ENCODE results near the gene MRPL40.

The MRPL40 gene

DNA sequence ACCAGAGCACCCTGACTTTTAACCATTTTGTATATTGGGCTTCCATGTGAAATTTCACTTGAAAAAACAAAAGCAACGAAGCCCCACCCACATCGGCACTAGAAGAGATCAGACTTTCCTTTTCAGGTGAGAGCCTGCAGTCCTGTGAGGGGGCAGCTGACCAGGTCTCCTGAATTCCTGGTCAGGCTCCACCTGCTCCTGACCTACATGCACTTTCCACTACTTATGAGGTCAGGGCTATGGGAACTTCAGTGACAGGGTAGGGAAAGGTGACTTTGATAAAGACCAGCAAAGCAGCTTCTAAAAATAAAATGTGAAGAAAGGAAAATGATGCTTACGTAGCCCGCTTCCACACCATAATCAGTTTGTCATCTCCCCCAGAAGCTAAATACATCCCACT lies 25.5 kb upstream of the MRPL40 start:
- Histone ChIP-seq H3K4me1 (ENCODE audit: control insufficient read depth, insufficient read depth, low read length, unreplicated experiment) (no peaks in the 10 kb centered on the region), H3K27me3 (ENCODE audit: insufficient read depth, low read length) (no peaks in the 10 kb centered on the region), H3K27ac (ENCODE audit: low read depth, low read length) (no peak overlapping the region), H2AFZ (ENCODE audit: low read length, unreplicated experiment) (no peak overlapping the region), H3K36me3 (ENCODE audit: insufficient read depth, low read length) (no peaks in the 10 kb centered on the region), H3K79me2 (ENCODE audit: control insufficient read depth, insufficient read depth, low read length, unreplicated experiment) (peaks cover 6% of the 10 kb centered on the region), H3K4me3 (ENCODE audit: low read depth, low read length) (no peak overlapping the region)

DNA sequence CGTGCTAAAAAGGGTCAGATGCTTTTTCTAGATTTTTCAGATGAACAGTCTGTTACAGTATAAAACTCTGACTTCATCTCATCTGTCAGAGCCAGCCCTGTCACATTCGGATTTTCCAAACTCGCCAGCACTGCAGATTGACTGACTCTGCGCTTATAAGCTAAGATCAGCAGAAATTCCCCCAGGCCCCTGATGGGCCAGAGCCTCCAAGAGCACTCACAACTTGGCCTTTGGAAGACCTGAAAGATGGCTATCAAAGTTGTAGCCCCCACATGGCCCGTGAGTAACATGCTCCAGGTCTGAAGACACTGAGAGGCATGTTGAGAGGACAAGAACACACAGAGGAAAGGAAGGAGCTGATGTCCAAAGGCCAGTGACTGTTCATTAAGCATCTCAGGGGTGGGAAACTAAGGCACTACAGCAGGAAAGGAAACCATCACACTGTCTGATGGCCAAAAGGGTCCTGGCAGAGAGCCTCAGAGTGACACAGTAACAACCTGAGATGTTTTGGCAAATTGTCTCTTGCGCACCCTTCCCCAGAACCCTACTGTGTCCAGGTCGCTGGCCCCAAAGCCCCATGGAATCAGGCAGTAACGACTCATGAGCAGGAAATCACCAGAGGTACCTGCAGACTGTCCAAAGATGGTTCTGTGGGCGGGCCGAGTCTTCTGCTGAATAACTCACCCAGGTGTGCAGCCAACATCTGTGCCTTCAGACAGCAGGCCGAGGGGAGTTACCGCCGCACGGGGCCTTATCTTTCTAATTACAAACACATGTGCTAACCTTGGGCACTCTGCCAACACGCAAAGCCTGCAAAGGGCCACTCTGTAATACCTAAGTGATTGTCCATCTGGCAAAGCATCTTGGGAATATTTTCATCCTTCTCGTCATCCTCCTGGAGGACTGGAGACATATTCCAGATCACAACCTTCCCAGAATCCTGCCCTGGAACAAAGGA lies 24.4 kb upstream of the MRPL40 start:
- Histone ChIP-seq H2AFZ (ENCODE audit: low read length, unreplicated experiment) (no peak overlapping the region), H3K79me2 (ENCODE audit: control insufficient read depth, insufficient read depth, low read length, unreplicated experiment) (peaks cover 17% of the 10 kb centered on the region), H3K4me3 (ENCODE audit: low read depth, low read length) (no peak overlapping the region), H3K4me1 (ENCODE audit: control insufficient read depth, insufficient read depth, low read length, unreplicated experiment) (no peaks in the 10 kb centered on the region), H3K27ac (ENCODE audit: low read depth, low read length) (no peak overlapping the region), H3K27me3 (ENCODE audit: insufficient read depth, low read length) (no peaks in the 10 kb centered on the region), H3K36me3 (ENCODE audit: insufficient read depth, low read length) (no peaks in the 10 kb centered on the region)

DNA sequence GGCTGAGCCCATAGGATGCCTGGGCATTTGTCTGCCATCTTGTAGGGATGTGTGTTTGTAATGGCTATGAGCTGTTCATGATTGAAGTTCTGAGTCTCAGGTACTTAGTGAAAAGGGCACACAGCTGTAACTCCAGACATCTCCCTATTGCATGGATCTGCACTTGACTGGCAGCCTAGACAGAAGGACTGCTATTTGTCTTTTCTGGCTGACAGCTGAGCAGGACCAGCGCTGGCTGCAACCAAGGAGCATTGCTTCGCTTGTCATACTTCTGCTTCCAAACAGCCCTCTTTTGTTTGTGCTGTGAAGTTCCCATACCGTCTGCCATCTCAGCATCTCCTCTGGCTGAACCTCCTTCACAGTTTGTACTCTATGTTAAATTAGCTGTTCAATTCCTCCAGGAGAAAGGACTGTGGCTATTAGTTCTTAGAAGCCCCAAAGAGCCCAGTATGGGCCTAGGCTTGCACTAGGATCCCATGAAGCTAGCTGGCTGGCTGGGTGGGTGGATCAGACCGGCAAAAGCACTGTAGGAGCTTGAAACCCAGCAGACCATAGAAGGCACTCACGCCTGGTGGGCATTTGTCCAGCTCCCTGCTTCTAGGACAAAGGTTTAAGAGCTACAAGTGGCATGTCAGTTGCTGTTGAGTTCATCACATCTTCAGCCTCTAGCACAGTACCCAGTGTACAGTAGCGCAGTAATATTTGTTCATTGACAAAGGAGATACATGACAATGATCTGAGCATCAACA lies 21.2 kb upstream of the MRPL40 start:
- Histone ChIP-seq H2AFZ (ENCODE audit: low read length, unreplicated experiment) (no peak overlapping the region), H3K27me3 (ENCODE audit: insufficient read depth, low read length) (no peaks in the 10 kb centered on the region), H3K4me3 (ENCODE audit: low read depth, low read length) (no peak overlapping the region), H3K79me2 (ENCODE audit: control insufficient read depth, insufficient read depth, low read length, unreplicated experiment) (peaks cover 35% of the 10 kb centered on the region), H3K4me1 (ENCODE audit: control insufficient read depth, insufficient read depth, low read length, unreplicated experiment) (no peaks in the 10 kb centered on the region), H3K27ac (ENCODE audit: low read depth, low read length) (no peak overlapping the region), H3K36me3 (ENCODE audit: insufficient read depth, low read length) (no peaks in the 10 kb centered on the region)

DNA sequence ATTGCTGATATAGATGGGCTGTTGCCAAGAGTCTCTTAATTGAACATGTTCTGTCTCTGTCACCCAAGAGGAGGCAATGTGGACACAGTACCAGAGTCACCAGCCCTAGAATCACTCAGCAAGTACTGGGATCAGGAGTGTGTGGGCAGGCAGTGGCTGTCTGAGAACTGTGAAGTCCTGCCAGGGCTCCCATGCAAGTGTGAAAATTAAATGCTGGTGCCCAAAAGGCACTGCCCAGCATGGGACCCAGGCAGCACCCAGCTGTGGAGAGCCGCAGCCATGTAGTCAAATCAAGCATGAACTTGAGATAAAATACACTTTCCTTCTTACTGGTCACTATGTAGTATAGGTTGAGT lies 20.7 kb upstream of the MRPL40 start:
- no peaks in the 10 kb centered on the region for H3K36me3 ChIP-seq (ENCODE audit: insufficient read depth, low read length)
- no peak overlapping the region for H2AFZ ChIP-seq (ENCODE audit: low read length, unreplicated experiment)
- H3K4me3 ChIP-seq (ENCODE audit: low read depth, low read length) = no peak overlapping the region
- H3K27ac ChIP-seq (ENCODE audit: low read depth, low read length) = no peak overlapping the region
- H3K27me3 ChIP-seq (ENCODE audit: insufficient read depth, low read length) = no peaks in the 10 kb centered on the region
- H3K79me2 ChIP-seq (ENCODE audit: control insufficient read depth, insufficient read depth, low read length, unreplicated experiment) = peaks cover 40% of the 10 kb centered on the region
- no peaks in the 10 kb centered on the region for H3K4me1 ChIP-seq (ENCODE audit: control insufficient read depth, insufficient read depth, low read length, unreplicated experiment)

DNA sequence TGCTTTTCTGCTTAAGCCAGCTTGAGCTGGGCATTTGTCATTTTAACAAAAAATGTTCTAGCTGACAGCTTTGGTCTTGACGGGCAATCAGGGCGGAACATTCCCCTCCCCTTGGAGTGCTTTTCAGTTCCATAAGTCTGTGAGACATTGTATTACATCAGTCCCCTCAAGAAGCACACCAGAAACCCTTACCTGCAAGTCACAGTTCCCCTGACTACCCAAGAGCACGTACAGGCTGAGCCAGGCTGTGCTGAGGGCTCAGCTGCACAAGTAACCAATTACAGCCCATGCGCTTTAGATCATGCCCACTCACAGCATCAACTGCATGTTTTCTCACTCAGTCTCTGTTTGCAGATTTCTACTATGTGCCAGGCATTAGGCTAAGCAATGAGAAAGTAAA lies 19.9 kb upstream of the MRPL40 start:
- Histone ChIP-seq H3K4me1 (ENCODE audit: control insufficient read depth, insufficient read depth, low read length, unreplicated experiment) (no peaks in the 10 kb centered on the region), H3K36me3 (ENCODE audit: insufficient read depth, low read length) (no peaks in the 10 kb centered on the region), H3K79me2 (ENCODE audit: control insufficient read depth, insufficient read depth, low read length, unreplicated experiment) (peaks cover 48% of the 10 kb centered on the region)

DNA sequence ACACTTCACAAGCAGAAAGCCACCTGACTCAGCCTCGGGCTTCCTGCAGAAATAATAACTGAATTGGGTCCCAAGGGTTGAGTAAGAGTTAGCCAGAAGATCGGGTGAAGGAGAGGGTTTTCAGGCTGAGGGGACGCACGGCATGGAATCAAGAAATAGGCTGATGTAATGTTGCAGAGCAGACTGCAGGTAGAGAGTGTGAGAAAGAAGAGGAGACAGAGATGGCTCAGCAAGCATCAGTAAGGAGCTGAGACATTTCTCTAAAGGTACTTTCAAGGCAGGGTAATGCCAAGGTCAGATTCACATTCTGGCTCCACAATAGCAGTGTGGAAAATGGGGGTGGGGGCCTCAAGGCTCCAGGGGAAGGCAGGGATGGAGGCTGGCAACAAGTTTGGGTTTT lies 19.4 kb upstream of the MRPL40 start:
- no peaks in the 10 kb centered on the region for H3K27me3 ChIP-seq (ENCODE audit: insufficient read depth, low read length)
- no peak overlapping the region for H2AFZ ChIP-seq (ENCODE audit: low read length, unreplicated experiment)
- no peaks in the 10 kb centered on the region for H3K4me1 ChIP-seq (ENCODE audit: control insufficient read depth, insufficient read depth, low read length, unreplicated experiment)
- no peak overlapping the region for H3K4me3 ChIP-seq (ENCODE audit: low read depth, low read length)
- H3K27ac ChIP-seq (ENCODE audit: low read depth, low read length) = no peak overlapping the region
- no peaks in the 10 kb centered on the region for H3K36me3 ChIP-seq (ENCODE audit: insufficient read depth, low read length)
- H3K79me2 ChIP-seq (ENCODE audit: control insufficient read depth, insufficient read depth, low read length, unreplicated experiment) = peaks cover 53% of the 10 kb centered on the region

More for the DNA sequence above, 19.9 kb upstream of the MRPL40 start:
- H3K27ac ChIP-seq (ENCODE audit: low read depth, low read length) = no peak overlapping the region
- no peaks in the 10 kb centered on the region for H3K27me3 ChIP-seq (ENCODE audit: insufficient read depth, low read length)
- H3K4me3 ChIP-seq (ENCODE audit: low read depth, low read length) = no peak overlapping the region
- no peak overlapping the region for H2AFZ ChIP-seq (ENCODE audit: low read length, unreplicated experiment)

DNA sequence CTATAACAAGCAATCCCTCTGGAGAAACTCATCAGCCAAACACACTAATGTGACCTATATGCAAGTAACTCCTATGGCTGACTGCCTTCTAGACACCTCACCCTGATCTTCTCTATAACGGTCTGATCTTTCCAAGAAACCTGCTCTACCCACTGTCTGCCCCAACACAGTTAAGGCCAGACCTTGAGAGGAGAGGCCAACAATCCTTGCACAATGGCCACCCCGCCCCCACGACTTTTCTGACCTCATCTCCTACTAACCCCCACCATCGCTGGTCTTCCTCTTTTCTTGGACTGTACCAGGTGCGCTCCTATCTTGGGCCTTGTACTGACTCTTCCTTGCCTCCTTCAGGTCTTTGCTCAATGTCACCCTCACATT lies 13.3 kb upstream of the MRPL40 start:
- H3K79me2 ChIP-seq (ENCODE audit: control insufficient read depth, insufficient read depth, low read length, unreplicated experiment) = peaks cover 80% of the 10 kb centered on the region
- no peak overlapping the region for H3K27ac ChIP-seq (ENCODE audit: low read depth, low read length)
- no peaks in the 10 kb centered on the region for H3K4me1 ChIP-seq (ENCODE audit: control insufficient read depth, insufficient read depth, low read length, unreplicated experiment)
- no peaks in the 10 kb centered on the region for H3K27me3 ChIP-seq (ENCODE audit: insufficient read depth, low read length)
- no peak overlapping the region for H2AFZ ChIP-seq (ENCODE audit: low read length, unreplicated experiment)
- no peaks in the 10 kb centered on the region for H3K36me3 ChIP-seq (ENCODE audit: insufficient read depth, low read length)
- H3K4me3 ChIP-seq (ENCODE audit: low read depth, low read length) = no peak overlapping the region

DNA sequence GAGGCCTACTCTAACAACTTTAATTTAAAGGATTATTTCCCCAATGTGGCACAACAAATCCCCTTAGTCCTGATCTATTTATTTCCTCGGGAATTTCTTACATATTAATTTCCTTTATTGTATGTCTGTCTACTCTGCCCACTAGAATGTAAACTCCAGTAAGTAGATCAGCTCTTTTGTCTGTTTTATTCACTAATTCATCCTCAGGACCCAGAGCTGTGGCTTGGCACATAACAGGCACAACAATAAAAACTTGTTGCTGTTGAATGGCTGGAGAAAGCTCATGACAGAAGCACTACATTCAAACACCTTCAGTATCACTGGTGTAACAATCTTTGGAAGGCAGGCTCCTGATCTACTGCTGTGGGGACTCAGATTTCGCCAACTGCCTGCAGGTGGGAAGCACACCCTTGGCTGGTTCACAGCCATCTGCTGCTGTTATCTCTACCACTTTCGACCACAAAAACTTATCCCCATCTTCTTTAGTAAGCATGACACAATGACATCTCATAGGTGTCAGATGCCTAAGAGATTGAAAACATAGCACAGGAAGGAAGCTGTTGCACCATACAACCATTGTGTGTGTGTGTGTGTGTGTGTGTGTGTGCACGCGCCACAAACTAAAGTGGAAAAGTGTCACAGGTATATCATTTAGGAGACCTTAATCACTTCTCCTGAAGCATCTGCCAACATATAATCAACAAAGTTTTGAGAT lies 12.7 kb upstream of the MRPL40 start:
- Histone ChIP-seq H3K27me3 (ENCODE audit: insufficient read depth, low read length) (no peaks in the 10 kb centered on the region), H3K4me1 (ENCODE audit: control insufficient read depth, insufficient read depth, low read length, unreplicated experiment) (no peaks in the 10 kb centered on the region), H3K79me2 (ENCODE audit: control insufficient read depth, insufficient read depth, low read length, unreplicated experiment) (peaks cover 82% of the 10 kb centered on the region), H3K27ac (ENCODE audit: low read depth, low read length) (no peak overlapping the region), H3K36me3 (ENCODE audit: insufficient read depth, low read length) (no peaks in the 10 kb centered on the region), H3K4me3 (ENCODE audit: low read depth, low read length) (no peak overlapping the region), H2AFZ (ENCODE audit: low read length, unreplicated experiment) (no peak overlapping the region)

DNA sequence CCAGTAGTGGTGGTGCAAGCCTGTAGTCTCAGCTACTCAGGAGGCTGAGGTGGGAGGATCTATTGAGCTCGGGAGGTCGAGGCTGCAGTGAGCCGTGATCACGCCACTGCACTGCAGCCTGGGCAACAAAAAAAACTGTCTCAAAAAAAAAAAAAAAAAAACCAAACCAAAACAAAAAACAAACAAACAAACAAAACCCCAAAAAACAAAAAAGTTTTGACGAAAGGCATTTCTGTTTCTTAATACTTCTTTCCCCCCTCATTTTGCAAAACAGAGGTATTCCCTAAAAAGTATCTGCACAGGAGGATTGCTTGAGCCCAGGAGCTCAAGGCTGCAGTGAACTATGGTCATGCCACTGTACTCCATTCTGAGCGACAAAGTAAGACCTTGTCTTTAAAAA lies 12.0 kb upstream of the MRPL40 start:
- Histone ChIP-seq H3K79me2 (ENCODE audit: control insufficient read depth, insufficient read depth, low read length, unreplicated experiment) (peaks cover 84% of the 10 kb centered on the region), H3K27me3 (ENCODE audit: insufficient read depth, low read length) (no peaks in the 10 kb centered on the region), H2AFZ (ENCODE audit: low read length, unreplicated experiment) (no peak overlapping the region), H3K4me3 (ENCODE audit: low read depth, low read length) (no peak overlapping the region), H3K27ac (ENCODE audit: low read depth, low read length) (no peak overlapping the region), H3K4me1 (ENCODE audit: control insufficient read depth, insufficient read depth, low read length, unreplicated experiment) (no peaks in the 10 kb centered on the region), H3K36me3 (ENCODE audit: insufficient read depth, low read length) (0 out of 2 replicates have a peak, but pooled peaks cover 4% of the 10 kb centered on the region)

DNA sequence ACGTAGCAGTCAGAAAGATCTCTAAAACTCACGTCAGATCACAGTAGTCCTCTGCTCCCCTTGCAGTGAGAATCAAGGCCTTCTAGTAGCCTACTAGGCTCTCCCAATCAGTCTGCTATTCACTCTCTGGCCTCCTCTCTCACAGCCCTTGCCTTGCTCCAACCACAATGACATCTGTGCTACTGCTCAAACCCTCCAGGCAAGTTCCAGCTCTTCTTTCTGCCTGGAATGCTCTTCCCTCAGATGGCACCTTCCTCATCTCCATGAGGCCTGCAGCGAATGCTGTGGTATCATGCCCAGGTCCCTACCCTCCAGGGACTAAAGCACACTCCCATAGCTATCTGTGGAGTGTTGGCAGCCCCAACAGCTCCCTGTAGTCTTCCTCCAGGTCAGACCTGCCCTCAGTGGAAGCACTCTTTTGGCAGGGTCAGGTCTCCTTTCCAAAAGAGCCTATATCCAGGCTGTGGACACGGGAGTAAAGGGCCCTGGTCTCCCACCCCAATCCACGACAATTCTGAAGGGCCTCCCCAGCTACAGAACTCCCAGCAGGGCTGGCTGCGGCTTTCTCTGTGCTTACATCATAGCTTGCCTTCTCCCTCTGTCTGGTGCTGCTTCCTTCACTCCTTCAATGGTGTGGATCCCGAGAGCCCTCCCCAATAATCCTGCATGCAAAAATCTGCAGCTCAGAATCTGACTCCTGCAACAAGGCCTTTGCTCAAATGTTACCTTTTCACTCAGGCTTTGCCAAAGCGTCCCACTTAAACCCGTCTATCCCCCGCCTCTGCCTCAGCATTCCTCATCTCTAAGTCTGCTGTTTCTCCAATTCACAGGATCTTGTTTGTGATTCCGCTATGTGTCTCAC lies 9.7 kb upstream of the MRPL40 start:
- H3K27ac ChIP-seq (ENCODE audit: low read depth, low read length) = no peak overlapping the region
- H2AFZ ChIP-seq (ENCODE audit: low read length, unreplicated experiment) = no peak overlapping the region
- H3K4me1 ChIP-seq (ENCODE audit: control insufficient read depth, insufficient read depth, low read length, unreplicated experiment) = no peaks in the 10 kb centered on the region
- peaks cover 83% of the 10 kb centered on the region for H3K79me2 ChIP-seq (ENCODE audit: control insufficient read depth, insufficient read depth, low read length, unreplicated experiment)
- no peaks in the 10 kb centered on the region for H3K27me3 ChIP-seq (ENCODE audit: insufficient read depth, low read length)
- 0 out of 2 replicates have a peak, but pooled peaks cover 4% of the 10 kb centered on the region for H3K36me3 ChIP-seq (ENCODE audit: insufficient read depth, low read length)
- H3K4me3 ChIP-seq (ENCODE audit: low read depth, low read length) = no peak overlapping the region
